BJ (cell line): Measurements from ENCODE around the gene TMEM222. TPM values are rescaled to one million over a fixed set of nuclear protein-coding genes. Genes with fewer than 3 reads are reported as not detected.

ENCODE experiments used
- CTCF ChIA-PET: fragments of 350-600 bp; formaldehyde crosslinking; extraction: SDS; loops from one replicate; lab custom pipeline; 2021; ENCODE audit warnings: antibody characterized with exemption, inconsistent platforms; lab: Yijun Ruan, JAX
- POLR2A ChIA-PET: fragments of 300-600 bp; sonication (Branson Sonifier 250); formaldehyde crosslinking; extraction: SDS; loops from one replicate; lab custom pipeline; 2021; ENCODE audit warnings: antibody characterized with exemption; lab: Charles Lee
- DNase-seq: peaks from one replicate; pipeline ENCODE4 v3.0.0-alpha.2; 2011; ENCODE audit warnings: low read depth
- H3K27me3 ChIP-seq: 2 replicates; pipeline ENCODE4 v1.6.0; 2011; ENCODE audit warnings: low read length; ENCODE audit not compliant: control insufficient read depth, insufficient read depth
- H3K36me3 ChIP-seq: 2 replicates; pipeline ENCODE4 v1.5.1; 2011; ENCODE audit warnings: low read length; ENCODE audit not compliant: control insufficient read depth, insufficient read depth
- H3K4me3 ChIP-seq: 2 replicates; pipeline ENCODE4 v1.5.1; 2011; ENCODE audit warnings: low read depth, mild to moderate bottlenecking, control low read depth, low read length
- polyA plus RNA-seq: library from polyadenylated mRNA; depleted of rRNA; stranded (reverse); fragments of >200 nt; gene quantifications from 2 replicates; pipeline ENCODE4 v1.2.3, GENCODE V29; 2011
- TF ChIP-seq, protein P1 (sequence below): IDR thresholded peaks from 2 replicates; pipeline ENCODE4 v1.5.1; 2011; ENCODE audit warnings: low read depth, mild to moderate bottlenecking, control low read depth, inconsistent platforms, low read length, moderate library complexity; ENCODE audit not compliant: insufficient read depth

The TMEM222 gene
- polyA plus RNA-seq, 1 experiment = 76.2 TPM

GRCh38 chr1:27343639-27344025, 21.7 kb downstream of the TMEM222 start:
- no peaks in the 10 kb centered on the region for H3K27me3 ChIP-seq
- TF ChIP-seq, protein P1, sequence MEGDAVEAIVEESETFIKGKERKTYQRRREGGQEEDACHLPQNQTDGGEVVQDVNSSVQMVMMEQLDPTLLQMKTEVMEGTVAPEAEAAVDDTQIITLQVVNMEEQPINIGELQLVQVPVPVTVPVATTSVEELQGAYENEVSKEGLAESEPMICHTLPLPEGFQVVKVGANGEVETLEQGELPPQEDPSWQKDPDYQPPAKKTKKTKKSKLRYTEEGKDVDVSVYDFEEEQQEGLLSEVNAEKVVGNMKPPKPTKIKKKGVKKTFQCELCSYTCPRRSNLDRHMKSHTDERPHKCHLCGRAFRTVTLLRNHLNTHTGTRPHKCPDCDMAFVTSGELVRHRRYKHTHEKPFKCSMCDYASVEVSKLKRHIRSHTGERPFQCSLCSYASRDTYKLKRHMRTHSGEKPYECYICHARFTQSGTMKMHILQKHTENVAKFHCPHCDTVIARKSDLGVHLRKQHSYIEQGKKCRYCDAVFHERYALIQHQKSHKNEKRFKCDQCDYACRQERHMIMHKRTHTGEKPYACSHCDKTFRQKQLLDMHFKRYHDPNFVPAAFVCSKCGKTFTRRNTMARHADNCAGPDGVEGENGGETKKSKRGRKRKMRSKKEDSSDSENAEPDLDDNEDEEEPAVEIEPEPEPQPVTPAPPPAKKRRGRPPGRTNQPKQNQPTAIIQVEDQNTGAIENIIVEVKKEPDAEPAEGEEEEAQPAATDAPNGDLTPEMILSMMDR = no peak
- H3K36me3 ChIP-seq = no peaks in the 10 kb centered on the region
- POLR2A ChIA-PET = no interaction called here
- CTCF ChIA-PET = interaction anchor here (7.1 kb wide), 1 partner anchor 11 kb away, joined by 54 read pairs; no protein-coding TSS in a partner anchor
- no peak for DNase-seq
- no peak overlapping the region for H3K4me3 ChIP-seq

- no peak for DNase-seq
- POLR2A ChIA-PET = interaction anchor here (0.5 kb wide), 1 partner anchor 46 kb away, joined by 5 read pairs; no protein-coding TSS in a partner anchor
- TF ChIP-seq, protein P1 = no peak
- no peaks in the 10 kb centered on the region for H3K36me3 ChIP-seq
- no peak overlapping the region for H3K4me3 ChIP-seq
- H3K27me3 ChIP-seq = no peaks in the 10 kb centered on the region
- CTCF ChIA-PET = interaction anchor here (0.8 to 7.1 kb wide), 4 partner anchors 12 to 23 kb away, joined by 3 to 54 read pairs (median 10); partner anchors contain the start of gene MAP3K6
These were observed 23.3 kb downstream of the TMEM222 start for GRCh38 chr1:27345272-27345671.

DNA sequence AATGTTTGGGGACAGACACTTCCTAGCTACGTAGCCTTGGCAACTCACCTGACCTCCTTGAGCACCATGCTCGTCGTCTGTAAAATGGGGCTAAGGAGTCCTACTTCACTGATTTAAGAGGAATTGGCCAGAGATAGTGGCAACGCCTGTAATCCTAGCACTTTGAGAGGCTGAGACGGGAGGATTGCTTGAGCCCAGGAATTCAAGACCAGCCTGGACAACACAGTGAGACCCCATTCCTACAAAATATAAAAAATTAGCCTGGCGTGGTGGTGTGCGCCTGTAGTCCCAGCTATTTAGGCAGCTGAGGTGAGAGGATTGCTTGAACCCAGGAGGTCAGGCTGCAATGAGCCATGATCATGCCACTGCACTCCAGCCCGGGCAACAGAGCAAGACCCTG, 24.4 kb downstream of the TMEM222 start:
- TF ChIP-seq, protein P1 = no peak

DNA sequence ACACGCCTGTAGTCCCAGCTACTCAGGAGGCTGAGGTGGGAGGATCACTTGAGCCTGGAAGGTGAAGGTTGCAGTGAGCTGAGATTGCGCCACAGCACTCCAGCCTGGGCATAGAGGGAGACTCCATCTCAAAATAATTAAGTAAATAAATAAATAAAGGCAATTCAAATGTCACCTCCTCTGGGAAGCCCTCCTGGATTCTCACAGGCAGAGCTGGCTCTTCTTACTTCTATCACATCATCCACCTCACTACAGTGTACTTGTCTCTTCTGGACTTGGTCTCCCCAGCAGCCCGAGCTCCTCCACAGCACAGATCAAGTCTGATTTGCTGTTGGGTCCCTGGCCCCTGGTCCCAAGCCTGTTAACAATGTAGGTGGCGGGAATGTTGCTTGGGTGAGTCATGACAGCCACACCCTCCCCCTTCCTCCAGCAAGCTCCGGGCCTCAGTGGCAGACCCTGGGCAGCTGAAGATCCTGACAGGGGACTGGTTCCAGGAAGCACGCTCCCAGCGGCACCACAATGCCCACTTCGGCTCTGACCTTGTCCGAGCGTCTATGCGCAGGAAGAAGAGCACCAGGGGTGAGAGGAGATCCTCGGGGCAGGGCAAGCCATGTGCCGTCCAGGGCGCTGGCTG, 25.1 kb downstream of the TMEM222 start:
- CTCF ChIA-PET = interaction anchor here (0.7 to 7.1 kb wide), 6 partner anchors 10 to 316 kb away, joined by 3 to 54 read pairs (median 4); partner anchors contain the start of gene MAP3K6
- TF ChIP-seq, protein P1 = no peak

More for the DNA sequence above, 24.4 kb downstream of the TMEM222 start:
- CTCF ChIA-PET = interaction anchor here (0.8 to 7.1 kb wide), 4 partner anchors 11 to 317 kb away, joined by 3 to 54 read pairs (median 10); no protein-coding TSS in a partner anchor
- POLR2A ChIA-PET = no interaction called here
- Histone ChIP-seq H3K36me3 (no peaks in the 10 kb centered on the region), H3K4me3 (no peak overlapping the region), H3K27me3 (no peaks in the 10 kb centered on the region)
- DNase-seq = no peak

More for the DNA sequence above, 25.1 kb downstream of the TMEM222 start:
- POLR2A ChIA-PET = no interaction called here
- DNase-seq = no peak
- Histone ChIP-seq H3K27me3 (no peaks in the 10 kb centered on the region), H3K36me3 (no peaks in the 10 kb centered on the region), H3K4me3 (no peak overlapping the region)
